Inflammatory macrophage treated with lipopolysaccharide for 4 hours (primary cell): ENCODE measurements around the gene SHMT2.

Experiments used
- DNase-seq: peaks from one replicate; pipeline ENCODE4 v3.0.0-alpha.2; 2020

The SHMT2 gene

GRCh38 chr12:57199191-57199590 lies 30.3 kb upstream of the SHMT2 start:
- no peak for DNase-seq

- no peak for DNase-seq
These were observed 29.0 kb upstream of the SHMT2 start for GRCh38 chr12:57200497-57200896.

- DNase-seq: no peak
These were observed 28.3 kb upstream of the SHMT2 start for GRCh38 chr12:57201219-57201618.

GRCh38 chr12:57201631-57202030 lies 27.9 kb upstream of the SHMT2 start:
- no peak for DNase-seq

GRCh38 chr12:57202321-57202720 lies 27.2 kb upstream of the SHMT2 start:
- DNase-seq: no peak

- DNase-seq: no peak
These were observed 26.3 kb upstream of the SHMT2 start for GRCh38 chr12:57203201-57203600.

GRCh38 chr12:57203791-57204190 lies 25.7 kb upstream of the SHMT2 start:
- no peak for DNase-seq

GRCh38 chr12:57204454-57204853 lies 25.1 kb upstream of the SHMT2 start:
- DNase-seq: no peak

- DNase-seq: no peak
These were observed 24.3 kb upstream of the SHMT2 start for GRCh38 chr12:57205186-57205585.

GRCh38 chr12:57205931-57206330 lies 23.6 kb upstream of the SHMT2 start:
- no peak for DNase-seq

GRCh38 chr12:57207731-57208630 lies 21.5 kb upstream of the SHMT2 start:
- DNase-seq: no peak

- no peak for DNase-seq
These were observed 20.8 kb upstream of the SHMT2 start for GRCh38 chr12:57208631-57209282.

GRCh38 chr12:57209916-57210315 lies 19.6 kb upstream of the SHMT2 start:
- no peak for DNase-seq

GRCh38 chr12:57210461-57210860 lies 19.1 kb upstream of the SHMT2 start:
- no peak for DNase-seq

- DNase-seq: no peak
These were observed 18.4 kb upstream of the SHMT2 start for GRCh38 chr12:57210926-57211692.

- DNase-seq: no peak
These were observed 17.5 kb upstream of the SHMT2 start for GRCh38 chr12:57211791-57212700.

- DNase-seq: no peak
These were observed 16.8 kb upstream of the SHMT2 start for GRCh38 chr12:57212701-57213057.

- peak; percentile 70 for DNase-seq
These were observed 16.3 kb upstream of the SHMT2 start for GRCh38 chr12:57213058-57213715.

- DNase-seq: no peak
These were observed 15.6 kb upstream of the SHMT2 start for GRCh38 chr12:57213763-57214397.

GRCh38 chr12:57214398-57214781 lies 15.1 kb upstream of the SHMT2 start:
- peak; percentile 61 for DNase-seq

- DNase-seq: no peak
These were observed 14.4 kb upstream of the SHMT2 start for GRCh38 chr12:57215065-57215464.

GRCh38 chr12:57215668-57216013 lies 13.9 kb upstream of the SHMT2 start:
- DNase-seq: no peak
